HG02763 (cell line): ENCODE measurements around the gene PRCP.

ENCODE experiments used
- ATAC-seq: cut with Tn5 transposase; IDR thresholded peaks from one replicate; pipeline ENCODE4 v1.9.1; 2021; ENCODE audit warnings: mild to moderate bottlenecking, moderate library complexity; ENCODE audit not compliant: unreplicated experiment

The PRCP gene

GRCh38 chr11:82907371-82907770, 7.1 kb upstream of the PRCP start:
- ATAC-seq = no peak

GRCh38 chr11:82906931-82907330, 6.7 kb upstream of the PRCP start:
- no peak for ATAC-seq

- ATAC-seq = no peak
These were observed 6.0 kb upstream of the PRCP start for GRCh38 chr11:82906236-82906635.

- ATAC-seq = no peak
These were observed 3.8 kb upstream of the PRCP start for GRCh38 chr11:82903843-82904586.

- ATAC-seq = no peak
These were observed 2.6 kb upstream of the PRCP start for GRCh38 chr11:82902880-82903279.

- no peak for ATAC-seq
These were observed 1.8 kb upstream of the PRCP start for GRCh38 chr11:82901922-82902485.

GRCh38 chr11:82901165-82901921, 1.1 kb upstream of the PRCP start, which contains the start of gene DDIAS:
Gene DDIAS, plus strand, starts transcription at chr11:82901736. Its CDS starts 13,003 bp downstream, at chr11:82914739.
- peak; percentile 74 for ATAC-seq

GRCh38 chr11:82899957-82900276, 313 bp downstream of the PRCP start:
- ATAC-seq = no peak

GRCh38 chr11:82899186-82899820, 927 bp downstream of the PRCP start:
- ATAC-seq = no peak

GRCh38 chr11:82898241-82898640, 2.0 kb downstream of the PRCP start:
- ATAC-seq = no peak

GRCh38 chr11:82896183-82896582, 4.0 kb downstream of the PRCP start:
- ATAC-seq = no peak

- no peak for ATAC-seq
These were observed 4.7 kb downstream of the PRCP start for GRCh38 chr11:82895437-82896091.

GRCh38 chr11:82892611-82893169, 7.5 kb downstream of the PRCP start:
- ATAC-seq = no peak

GRCh38 chr11:82890936-82891335, 9.3 kb downstream of the PRCP start:
- no peak for ATAC-seq

GRCh38 chr11:82890002-82890341, 10.3 kb downstream of the PRCP start:
- no peak for ATAC-seq

GRCh38 chr11:82889133-82890001, 10.9 kb downstream of the PRCP start:
- no peak for ATAC-seq

- no peak for ATAC-seq
These were observed 16.4 kb downstream of the PRCP start for GRCh38 chr11:82883853-82884252.

- no peak for ATAC-seq
These were observed 25.3 kb downstream of the PRCP start for GRCh38 chr11:82874646-82875523.

- no peak for ATAC-seq
These were observed 26.3 kb downstream of the PRCP start for GRCh38 chr11:82873919-82874333.
